Occipital lobe (tissue), 3 donors: ENCODE results near the gene TMEM248. TPM values are rescaled to one million over a fixed set of nuclear protein-coding genes. Genes with fewer than 3 reads are reported as not detected.
"Not testable (repeated sequence)": the region's sequence is repeated elsewhere in the genome, so short reads cannot be mapped to it uniquely, and the experiment has no call there.

Experiments
- DNase-seq: peaks from one replicate; lab custom pipeline; 2025; lab: John Stamatoyannopoulos, UW
- small RNA-seq: library from RNA; depleted of rRNA; stranded (forward); fragments of <200 nt; gene quantifications from one replicate; pipeline ENCODE3, GENCODE V24; 2014
- total RNA-seq: library from RNA; depleted of rRNA; stranded (reverse); fragments of >200 nt; gene quantifications from one replicate; pipeline ENCODE4 v1.2.3, GENCODE V29; 2014

TMEM248 gene
- total RNA-seq, 1 donor from 2014 or later: 54.4 TPM

GRCh38 chr7:66996444-66997191 lies 75.6 kb downstream of the TMEM248 start, which contains the start of gene TYW1:
TSS of gene TYW1 (plus strand) at chr7:66996833. CDS start at chr7:66996979, 146 bp downstream.
- DNase-seq: peak; percentile 99

GRCh38 chr7:67000601-67001258 lies 79.7 kb downstream of the TMEM248 start:
- DNase-seq: not testable (repeated sequence)

- not testable (repeated sequence) for DNase-seq
These were observed 83.1 kb downstream of the TMEM248 start for GRCh38 chr7:67004145-67004544.

- DNase-seq: no peak
These were observed 85.9 kb downstream of the TMEM248 start for GRCh38 chr7:67006965-67007364.

Small RNA genes within 50 kb of the gene (small RNA-seq; reads per million reads assigned to genes)
- gene RF00017 (not detected), gene RN7SL43P (not detected), gene RNU6-1254P (not detected)

Other genes with a start within 250 kb of the TMEM248 start
- 48.0 TPM for gene RABGEF1, start 180.5 kb upstream of the TMEM248 start, total RNA-seq
- 52.4 TPM for gene SBDS, start 74.4 kb downstream of the TMEM248 start, total RNA-seq
- 13.9 TPM for gene TYW1, start 75.6 kb downstream of the TMEM248 start, total RNA-seq